GM13976 (cell line): ENCODE measurements around the gene ADCY2.

Source experiments
- DNase-seq: peaks from one replicate; pipeline ENCODE4 v3.0.0; 2012; ENCODE audit warnings: low spot score
- CTCF ChIP-seq: IDR thresholded peaks from 2 replicates; pipeline ENCODE4 v1.5.1; 2012; ENCODE audit warnings: borderline replicate concordance, mild to moderate bottlenecking; ENCODE audit not compliant: insufficient read depth; ENCODE audit errors: extremely low read depth, missing control alignments, control extremely low read depth
- in situ Hi-C: fragments of 300-500 bp; cut with MboI; formaldehyde crosslinking; loops from one replicate; pipeline ENCODE4 v1.12.0; 2022; ENCODE audit warnings: low sequenced_read_pairs, mixed read lengths, inconsistent platforms; ENCODE audit not compliant: unreplicated experiment

ADCY2 gene

DNA sequence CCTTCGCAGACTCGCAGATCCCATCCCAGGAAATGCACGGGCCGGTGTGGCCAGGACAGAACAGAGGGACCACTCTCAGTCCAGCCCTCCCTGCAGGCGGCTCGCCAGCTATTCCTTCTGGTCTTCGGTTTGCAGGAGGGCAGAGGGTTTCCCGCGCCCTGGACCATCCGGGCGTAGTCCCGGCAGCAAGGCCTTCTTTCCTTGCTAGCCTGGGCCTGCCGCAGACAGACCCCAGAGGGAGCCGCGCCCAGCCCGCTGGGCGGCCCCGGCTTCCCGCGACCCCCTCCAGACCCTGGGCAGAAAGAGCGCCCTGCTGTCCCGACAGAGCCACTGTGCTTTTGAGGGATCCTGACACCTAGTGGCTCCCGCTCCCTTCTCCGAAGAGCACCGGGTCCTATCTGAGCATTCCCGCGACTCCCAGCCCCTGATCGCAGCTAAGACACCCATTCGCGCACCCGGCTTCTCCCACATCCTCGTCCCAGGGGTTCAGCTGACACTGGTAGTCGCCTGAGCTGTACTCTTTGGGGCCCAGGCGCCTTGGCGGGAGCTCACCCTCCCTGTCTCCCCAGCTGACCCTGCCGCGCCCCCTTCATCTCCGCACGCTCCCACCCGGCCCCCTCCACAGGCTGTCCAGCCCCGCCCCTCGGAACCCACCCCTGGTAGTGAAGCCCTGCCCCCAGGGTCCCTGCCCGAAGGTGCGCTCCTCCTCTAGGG lies 453.9 kb downstream of the ADCY2 start:
- no peak for TF ChIP-seq CTCF
- in situ Hi-C loops, result no loop called here
- no peak for DNase-seq

DNA sequence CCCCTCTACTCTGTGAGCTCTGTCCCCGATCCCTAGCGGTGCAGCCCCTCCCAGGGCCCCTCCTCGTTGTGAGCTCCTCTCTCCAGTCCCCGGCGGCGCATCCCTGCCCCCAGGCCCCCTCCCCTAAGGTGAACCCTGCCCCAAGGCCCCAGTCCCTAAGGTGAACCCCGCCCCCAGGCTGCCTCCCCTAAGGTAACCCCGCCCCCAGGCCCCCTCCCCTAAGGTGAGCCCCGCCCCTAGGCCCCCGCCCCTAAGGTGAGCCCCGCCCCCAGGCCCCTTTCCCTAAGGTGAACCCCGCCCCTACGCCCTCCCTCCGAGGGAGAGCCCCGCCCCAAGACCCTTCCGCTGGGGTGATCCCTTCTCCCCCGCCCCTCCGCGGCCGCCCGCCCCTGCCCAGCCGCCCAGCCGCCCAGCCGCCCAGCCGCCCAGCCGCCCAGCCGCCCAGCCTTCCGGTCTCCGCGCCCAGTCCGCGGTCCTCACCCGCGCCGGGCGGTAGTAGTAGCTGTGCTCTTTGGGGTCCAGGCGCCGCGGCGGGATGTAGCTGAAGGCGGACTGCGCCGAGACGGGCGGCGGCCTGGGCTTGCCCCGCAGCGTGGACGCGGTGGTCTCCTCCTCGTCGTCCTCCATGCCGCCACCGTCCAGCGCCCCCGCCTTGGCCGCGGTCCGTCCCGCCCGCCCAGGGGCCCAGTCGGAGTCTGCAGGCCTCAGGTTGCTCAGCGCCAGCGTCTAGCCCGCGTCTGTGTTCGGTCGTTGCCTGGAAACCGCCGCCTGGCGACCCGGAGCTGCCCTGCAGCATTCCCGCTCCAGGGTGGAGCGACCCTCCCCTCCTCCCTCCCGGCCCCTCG lies 454.7 kb downstream of the ADCY2 start, which contains the start of gene CFAP90:
CFAP90 (minus strand) TSS at position 739 of the 845 bp plus-strand sequence; CDS start at position 627, 112 bp downstream.
- DNase-seq, result no peak
- in situ Hi-C loops, result no loop called here
- no peak for TF ChIP-seq CTCF

- in situ Hi-C loops, result no loop called here
- no peak for DNase-seq
- no peak for TF ChIP-seq CTCF
These were observed 455.3 kb downstream of the ADCY2 start for GRCh38 chr5:7851240-7851592.

GRCh38 chr5:7851617-7852289 lies 455.8 kb downstream of the ADCY2 start:
- in situ Hi-C loops, result no loop called here
- TF ChIP-seq CTCF, result no peak
- no peak for DNase-seq

DNA sequence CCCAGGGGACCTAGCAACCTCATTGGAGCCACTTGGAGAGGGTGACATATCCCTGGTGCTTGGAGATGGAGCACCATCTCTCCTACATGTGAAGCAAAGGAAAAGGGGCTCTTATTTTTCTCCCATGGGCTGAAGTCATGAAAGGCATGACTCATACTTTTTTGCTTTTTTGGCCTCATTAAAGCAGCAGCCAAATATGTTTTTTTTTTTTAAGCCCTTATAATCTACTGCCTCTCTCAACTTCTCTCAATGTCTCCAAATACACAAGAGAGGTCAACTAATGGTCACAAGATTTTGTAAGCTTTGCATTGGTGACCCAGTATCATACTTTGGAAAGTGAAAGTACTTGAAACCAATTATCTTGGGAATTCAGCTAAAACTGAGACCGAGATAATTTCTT lies 456.6 kb downstream of the ADCY2 start:
- DNase-seq, result no peak
- no peak for TF ChIP-seq CTCF
- in situ Hi-C loops, result no loop called here

GRCh38 chr5:7852988-7853387 lies 457.1 kb downstream of the ADCY2 start:
- DNase-seq, result no peak
- TF ChIP-seq CTCF, result no peak
- in situ Hi-C loops, result no loop called here
